ENCODE results near the gene AMN.

- TF ChIP-seq CTCF (IDR thresholded peaks at IDR 0.05): no peak
- TF ChIP-seq POLR2A (IDR thresholded peaks at IDR 0.05): no peak
These were observed 24.2 kb upstream of the AMN start for GRCh38 chr14:102898298-102898697.
